HG02678 (cell line): ENCODE data around the gene COL24A1.
"Not testable (repeated sequence)": the region's sequence is repeated elsewhere in the genome, so short reads cannot be mapped to it uniquely, and the experiment has no call there.

ENCODE experiments used
- ATAC-seq: cut with Tn5 transposase; IDR thresholded peaks from one replicate; pipeline ENCODE4 v1.9.1; 2021; ENCODE audit warnings: mild to moderate bottlenecking, moderate library complexity; ENCODE audit not compliant: unreplicated experiment

COL24A1 gene

DNA sequence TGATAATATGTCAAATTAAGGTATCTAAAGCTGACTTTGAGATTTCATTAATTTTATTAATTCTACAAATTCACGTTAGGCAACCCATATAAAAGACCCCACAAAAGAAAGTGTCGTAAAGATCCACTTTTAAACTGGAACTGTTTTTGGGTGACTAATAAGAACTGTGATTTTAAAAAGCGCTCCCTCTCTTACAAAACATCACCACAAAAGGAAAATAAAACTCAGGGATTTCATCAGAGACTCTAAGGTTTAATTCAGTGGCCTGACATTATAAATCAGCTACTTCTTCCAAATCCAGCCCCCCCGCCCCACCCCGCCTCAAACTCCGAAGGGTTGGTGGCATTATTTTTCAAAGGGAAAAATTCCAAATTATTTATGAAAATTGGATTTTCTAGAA is 2.7 kb downstream of the COL24A1 start:
- no peak for ATAC-seq

- no peak for ATAC-seq
Observed at GRCh38 chr1:86152887-86153286, 3.7 kb downstream of the COL24A1 start.

DNA sequence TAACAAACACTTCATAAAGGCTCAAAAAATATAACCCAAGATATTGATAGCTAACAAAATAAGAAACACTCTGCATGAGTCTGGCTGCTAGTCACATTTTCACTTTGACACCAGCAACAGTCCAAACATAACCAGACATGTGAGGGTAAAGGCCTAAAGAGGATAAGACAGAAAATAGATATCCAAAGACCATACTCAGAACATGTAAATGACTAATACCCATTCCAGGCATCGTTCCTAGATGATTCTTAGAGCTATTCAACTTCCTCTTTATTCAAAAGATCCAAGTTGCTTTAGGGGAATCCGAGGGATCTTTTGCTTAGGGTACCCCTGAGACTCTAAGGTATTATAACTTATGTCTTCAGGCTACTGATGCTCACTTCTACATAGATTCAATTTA is 5.1 kb downstream of the COL24A1 start:
- no peak for ATAC-seq

GRCh38 chr1:86150553-86151055 is 6.0 kb downstream of the COL24A1 start:
- no peak for ATAC-seq

- no peak for ATAC-seq
Observed at GRCh38 chr1:86149591-86149990, 7.0 kb downstream of the COL24A1 start.

- no peak for ATAC-seq
Observed at GRCh38 chr1:86147755-86148154, 8.8 kb downstream of the COL24A1 start.

DNA sequence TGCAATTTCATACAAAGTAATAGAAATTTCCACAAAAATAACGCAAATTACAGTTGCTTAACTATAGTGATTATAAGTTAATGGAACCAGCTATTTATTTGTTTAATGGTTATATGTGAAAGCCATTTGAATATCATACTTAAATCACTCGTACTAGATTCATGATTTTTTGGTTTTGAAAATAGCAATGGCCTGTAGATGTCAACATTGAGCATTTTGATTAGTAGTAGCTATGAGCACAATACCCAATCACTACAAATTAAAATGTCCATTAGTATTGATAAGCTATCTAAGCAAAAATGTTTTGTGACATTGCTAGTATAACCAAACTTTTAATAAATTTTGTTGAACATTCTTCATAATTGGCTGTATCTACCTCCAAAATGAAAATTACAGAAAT is 10.0 kb downstream of the COL24A1 start:
- ATAC-seq, result no peak

DNA sequence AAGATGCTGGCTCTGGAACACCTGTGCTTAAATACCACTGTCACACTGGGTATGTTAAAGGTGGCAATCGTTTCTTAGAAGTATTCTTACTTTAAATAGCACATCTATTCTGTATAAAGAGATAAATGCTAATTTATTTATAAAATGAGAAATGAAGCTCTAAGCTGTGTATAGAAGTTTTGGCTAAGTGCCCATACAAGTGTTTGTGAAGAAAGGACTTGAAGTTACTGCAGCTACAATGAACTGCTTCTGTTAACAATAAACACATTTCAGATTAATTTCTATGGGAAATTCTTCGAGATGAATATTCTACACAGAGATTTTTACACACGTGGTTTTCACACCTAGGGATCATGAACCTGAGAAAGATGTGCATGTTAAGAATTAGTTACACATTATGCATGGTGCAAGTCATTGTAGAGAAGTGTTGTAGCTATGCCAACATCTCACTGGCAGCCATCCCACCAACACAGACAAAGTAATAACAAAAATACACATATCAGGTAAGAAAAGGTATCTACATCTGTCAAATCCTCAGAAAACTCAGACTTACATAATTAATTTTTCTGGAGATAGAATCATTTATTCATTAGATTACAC is 16.2 kb downstream of the COL24A1 start:
- no peak for ATAC-seq

GRCh38 chr1:86138746-86139145 is 17.8 kb downstream of the COL24A1 start:
- ATAC-seq, result no peak

DNA sequence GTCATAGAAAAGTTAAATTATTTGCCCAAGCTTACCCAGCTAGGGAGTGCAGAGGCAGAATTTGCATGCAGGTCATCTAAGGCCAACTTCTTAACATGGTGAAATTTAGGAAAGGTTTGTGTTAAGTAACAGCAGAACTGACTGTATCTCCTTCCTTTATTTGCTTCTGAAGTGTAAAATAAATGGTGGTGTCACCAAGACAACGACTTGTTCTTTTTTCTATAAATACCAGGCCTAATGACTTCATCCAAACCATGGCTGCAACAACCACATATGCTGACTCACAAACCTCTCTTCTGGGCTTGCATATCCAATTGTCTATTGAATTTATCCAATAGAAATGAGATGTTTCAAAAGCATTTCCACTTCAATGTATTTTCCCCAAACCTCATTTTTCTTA is 19.1 kb downstream of the COL24A1 start:
- ATAC-seq, result no peak

GRCh38 chr1:86119214-86119764 is 37.3 kb downstream of the COL24A1 start:
- no peak for ATAC-seq

- ATAC-seq, result no peak
Observed at GRCh38 chr1:86114816-86115400, 41.7 kb downstream of the COL24A1 start.

- ATAC-seq, result no peak
Observed at GRCh38 chr1:86114236-86114635, 42.3 kb downstream of the COL24A1 start.

DNA sequence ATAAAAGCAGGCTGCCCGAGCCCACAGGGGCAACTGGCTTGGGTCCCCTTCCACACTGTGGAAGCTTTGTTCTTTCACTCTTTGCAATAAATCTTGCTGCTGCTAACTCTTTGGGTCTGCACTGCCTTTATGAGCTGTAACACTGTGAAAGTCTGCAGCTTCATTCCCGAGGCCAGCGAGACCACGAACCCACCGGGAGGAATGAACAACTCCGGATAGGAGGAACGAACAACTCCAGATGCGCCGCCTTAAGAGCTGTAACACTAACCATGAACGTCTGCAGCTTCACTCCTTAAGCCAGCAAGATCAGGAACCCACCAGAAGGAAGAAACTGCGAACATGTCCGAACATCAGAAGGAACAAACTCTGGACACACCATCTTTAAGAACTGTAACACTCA is 45.0 kb downstream of the COL24A1 start:
- not testable (repeated sequence) for ATAC-seq

DNA sequence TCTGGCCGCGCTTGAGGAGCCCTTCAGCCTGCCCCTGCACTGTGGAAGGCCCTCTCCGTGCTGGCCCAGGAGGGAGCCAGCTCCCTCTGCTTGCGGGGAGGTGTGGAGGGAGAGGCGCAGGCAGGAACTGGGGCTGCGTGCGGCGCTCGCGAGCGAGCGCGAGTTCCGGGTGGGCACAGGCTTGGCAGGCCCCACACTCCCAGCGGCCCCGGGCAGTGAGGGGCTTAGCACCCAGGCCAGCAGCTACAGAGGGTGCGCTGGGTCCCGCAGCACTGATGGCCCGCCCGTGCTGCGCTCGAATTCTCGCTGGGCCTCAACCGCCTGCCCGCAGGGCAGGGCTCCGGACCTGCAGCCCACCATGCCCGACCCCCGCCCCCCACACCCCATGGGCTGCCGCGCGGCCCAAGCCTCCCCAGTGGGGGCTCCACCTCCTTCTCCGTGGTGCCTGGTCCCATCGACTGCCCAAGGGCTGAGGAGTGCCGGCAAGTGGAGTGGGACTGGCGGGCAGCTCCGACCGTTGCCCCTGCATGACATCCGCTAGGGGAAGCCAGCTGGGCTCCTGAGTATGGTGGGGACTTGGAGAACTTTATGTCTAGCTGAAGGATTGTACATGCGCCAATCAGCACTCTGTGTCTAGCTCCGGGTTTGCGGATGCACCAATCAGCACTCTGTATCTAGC is 46.0 kb downstream of the COL24A1 start:
- no peak for ATAC-seq

DNA sequence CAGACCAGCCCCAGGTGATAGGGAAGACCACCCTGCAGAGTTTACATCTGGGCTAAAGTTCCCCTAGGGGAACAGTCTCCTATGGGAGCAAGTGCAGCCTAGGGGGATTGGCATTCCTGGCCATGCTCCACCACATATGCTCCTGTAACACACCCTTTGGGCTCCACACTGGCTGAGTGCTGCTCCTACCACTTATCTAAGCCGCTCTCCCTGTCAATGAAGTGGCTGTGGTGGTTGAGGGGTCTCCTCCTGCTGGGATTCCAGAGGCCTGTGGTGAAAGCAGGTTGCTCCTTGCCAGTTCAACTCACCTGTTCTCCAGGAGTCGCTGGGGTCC is 51.1 kb downstream of the COL24A1 start:
- no peak for ATAC-seq

- ATAC-seq, result no peak
Observed at GRCh38 chr1:86104606-86105532, 51.7 kb downstream of the COL24A1 start.

- no peak for ATAC-seq
Observed at GRCh38 chr1:86101616-86102015, 55.0 kb downstream of the COL24A1 start.

DNA sequence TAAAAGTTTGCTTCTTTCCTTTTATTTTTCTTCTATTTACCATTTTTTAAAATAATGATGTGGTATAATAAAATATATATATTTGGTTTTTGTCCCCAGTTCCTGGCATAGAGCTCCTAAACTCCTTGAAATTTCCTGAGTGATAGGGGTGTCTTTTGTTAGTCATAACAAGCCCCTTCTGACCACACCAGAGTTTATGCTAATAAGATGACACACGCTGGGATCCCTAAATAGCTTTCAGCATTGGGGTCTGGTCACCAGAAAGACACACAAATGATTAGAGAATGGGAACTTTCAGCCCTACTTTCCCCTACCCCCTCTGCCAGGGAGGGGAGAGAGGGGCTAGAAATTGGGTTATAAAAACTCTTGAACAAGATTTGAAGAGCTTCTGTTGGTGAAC is 56.2 kb downstream of the COL24A1 start:
- no peak for ATAC-seq

DNA sequence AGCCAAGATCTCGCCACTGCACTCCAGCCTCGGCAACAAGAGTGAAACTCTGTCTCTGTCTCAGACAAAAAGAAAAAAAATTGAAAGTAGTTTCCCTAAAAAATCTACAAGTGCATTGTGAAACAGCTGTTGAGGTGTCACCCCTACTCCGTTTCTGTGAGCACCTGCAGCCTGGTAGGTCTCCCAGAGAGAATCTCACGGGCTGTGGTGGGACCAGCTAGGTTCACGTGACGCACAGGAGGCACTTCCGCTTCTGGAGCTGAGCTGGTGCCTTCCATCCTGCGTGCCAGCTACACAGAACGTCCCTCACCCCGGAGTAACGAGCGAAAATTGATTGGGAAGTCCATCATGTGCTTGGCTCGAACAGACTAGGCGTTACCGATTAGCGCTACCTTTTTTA is 66.8 kb downstream of the COL24A1 start:
- ATAC-seq, result no peak

DNA sequence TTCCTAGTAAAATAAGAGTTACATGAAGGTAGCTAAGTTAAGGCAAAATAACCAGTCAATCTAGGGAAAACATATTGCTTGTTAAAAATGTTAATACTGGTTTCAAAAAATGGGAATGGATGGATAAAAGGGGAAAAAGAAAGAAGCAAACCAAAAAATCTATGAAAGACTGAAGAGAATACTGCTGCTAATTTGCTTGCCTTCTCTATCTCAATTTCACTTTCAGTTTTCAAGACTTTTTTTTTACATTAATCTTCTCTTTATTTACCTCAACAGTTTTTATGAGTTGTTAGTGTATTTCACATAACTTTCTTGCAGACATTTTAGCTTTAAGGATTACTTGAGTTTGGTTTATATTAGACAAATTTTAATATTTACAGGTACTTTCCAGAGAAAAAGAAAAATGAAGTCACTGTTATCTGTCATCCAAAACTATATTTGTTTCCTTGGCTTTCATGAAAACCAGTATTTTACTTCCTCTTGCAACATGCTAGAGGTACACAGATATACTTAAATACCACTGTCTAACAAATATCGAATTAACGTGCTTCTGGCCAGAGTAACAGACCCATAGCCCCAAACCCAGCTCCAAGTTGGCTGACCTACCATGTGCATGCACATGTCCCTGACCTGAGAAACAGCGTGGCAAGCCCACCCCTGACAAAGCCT is 70.7 kb downstream of the COL24A1 start:
- ATAC-seq, result no peak
